Panc1 (cell line): ENCODE results near the gene VWA8. TPM values are rescaled to one million over a fixed set of nuclear protein-coding genes. Genes with fewer than 3 reads are reported as not detected.
A peak's percentile ranks its signal among the peaks of the same experiment; 100 is the strongest.

Source experiments
- ATAC-seq: fragments of 200-7000 bp; cut with Tn5 transposase; 2 replicates; pipeline ENCODE4 v1.9.1; 2020; ENCODE audit warnings: mild to moderate bottlenecking, moderate library complexity
- BruUV-seq: library from RNA; stranded (reverse); fragments of 400-500 nt; replicated peaks from 2 replicates; lab custom pipeline; 2021; lab: Mats Ljungman, UMichigan
- CTCF ChIA-PET: fragments of 300-600 bp; sonication (Branson Sonifier 250); formaldehyde crosslinking; loops from one replicate; lab custom pipeline; 2022; ENCODE audit warnings: antibody characterized with exemption; lab: Charles Lee
- POLR2A ChIA-PET: fragments of 300-600 bp; sonication (Branson Sonifier 250); formaldehyde crosslinking; loops from one replicate; lab custom pipeline; 2022; ENCODE audit warnings: antibody characterized with exemption; lab: Charles Lee
- DNase-seq: peaks from one replicate; pipeline ENCODE4 v3.0.0-alpha.2; 2010; ENCODE audit warnings: low read depth, low spot score
- H3K27ac ChIP-seq: 2 replicates; pipeline ENCODE4 v1.5.1; 2011; ENCODE audit warnings: mild to moderate bottlenecking, low read length, inconsistent platforms
- H3K27me3 ChIP-seq: fragments of 200-500 bp; sonication (Bioruptor generic); 2 replicates; pipeline ENCODE4 v1.6.0; 2014; ENCODE audit warnings: low read length, inconsistent platforms; ENCODE audit not compliant: control insufficient read depth, insufficient read depth
- H3K36me3 ChIP-seq: fragments of 200-500 bp; sonication (Bioruptor generic); 2 replicates; pipeline ENCODE4 v1.5.1; 2014; ENCODE audit warnings: inconsistent platforms, mild to moderate bottlenecking, low read length, moderate library complexity; ENCODE audit not compliant: control insufficient read depth, insufficient read depth
- H3K4me1 ChIP-seq: 2 replicates; pipeline ENCODE4 v1.5.1; 2011; ENCODE audit warnings: inconsistent platforms, mild to moderate bottlenecking, low read length, moderate library complexity; ENCODE audit not compliant: control insufficient read depth, insufficient read depth
- H3K4me3 ChIP-seq, 2 experiments: 2 replicates each; pipeline ENCODE4 v1.5.1; 2011 to 2012; ENCODE audit warnings: low read depth in 2 of 2, low read length in 2 of 2, mild to moderate bottlenecking in 2 of 2, inconsistent platforms in 1 of 2, moderate library complexity in 1 of 2
- H3K9me3 ChIP-seq: fragments of 200-500 bp; sonication (Bioruptor generic); 2 replicates; pipeline ENCODE4 v1.5.1; 2014; ENCODE audit warnings: low read depth, mild to moderate bottlenecking, inconsistent platforms, low read length, moderate library complexity; ENCODE audit not compliant: control insufficient read depth, insufficient read depth
- POLR2AphosphoS5 ChIP-seq: IDR thresholded peaks from 2 replicates; pipeline ENCODE4 v1.6.1; 2012; ENCODE audit warnings: mild to moderate bottlenecking, low read depth, low read length, moderate library complexity
- SIN3A ChIP-seq: IDR thresholded peaks from 2 replicates; pipeline ENCODE4 v1.6.1; 2012; ENCODE audit warnings: low read depth, mild to moderate bottlenecking, low read length, moderate library complexity, borderline replicate concordance; ENCODE audit not compliant: insufficient read depth
- TCF7L2 ChIP-seq: IDR thresholded peaks from 2 replicates; pipeline ENCODE4 v1.6.1; 2011; ENCODE audit warnings: mild to moderate bottlenecking, low read depth, low read length, inconsistent platforms
- in situ Hi-C: cut with HindIII; loops from 2 replicates; pipeline ENCODE4 v1.10.0; 2016; ENCODE audit warnings: low sequenced_read_pairs, low pct_unique_long_range_greater_than_20kb
- intact Hi-C: fragments of 100-400 bp; cut with micrococcal nuclease; formaldehyde crosslinking; loops from one replicate; pipeline ENCODE4 v1.10.0; 2022; ENCODE audit not compliant: unreplicated experiment
- total RNA-seq: library from RNA; stranded (reverse); gene quantifications from one replicate; pipeline ENCODE4 v1.2.1, GENCODE V29; 2021; ENCODE audit not compliant: unreplicated experiment
- TF ChIP-seq, protein P1 (sequence below), 2 experiments: IDR thresholded peaks; 2 replicates each; pipeline ENCODE4 v1.6.1; 2011 to 2012; ENCODE audit warnings: low read depth in 2 of 2, control low read depth in 1 of 2, low read length in 1 of 2, mild to moderate bottlenecking in 1 of 2, moderate library complexity in 1 of 2; ENCODE audit not compliant: insufficient read depth in 1 of 2
- TF ChIP-seq, protein P2 (sequence below): fragments of 450-650 bp; IDR thresholded peaks from 2 replicates; pipeline ENCODE4 v1.5.1; 2017; ENCODE audit warnings: mild to moderate bottlenecking

VWA8 gene
- total RNA-seq, 1 experiment from 2014 or later = 11.2 TPM

DNA sequence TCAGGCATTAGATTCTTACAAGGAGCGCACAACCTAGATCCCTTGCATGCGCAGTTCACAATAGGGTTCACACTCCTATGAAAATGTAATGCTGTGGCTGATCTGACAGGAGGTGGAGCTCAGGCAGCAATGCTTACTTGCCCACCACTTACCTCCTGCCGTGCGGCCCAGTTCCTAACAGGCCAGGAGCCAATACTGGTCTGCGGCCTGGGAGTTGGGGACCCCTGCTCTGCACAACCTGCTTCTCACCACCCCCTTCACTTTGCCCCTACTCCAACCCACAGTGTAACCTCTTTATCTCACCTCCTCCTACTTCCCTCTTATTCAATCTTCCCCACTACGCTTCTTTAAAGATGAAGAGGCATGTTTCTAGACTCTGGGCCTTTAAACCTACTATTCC lies 263.3 kb downstream of the VWA8 start:
- BruUV-seq = no TSS peak
- ATAC-seq = no peak
- intact Hi-C loops = loop anchor here (10.0 kb wide), 1 partner anchor 417 kb away; no protein-coding TSS in a partner anchor
- in situ Hi-C loops = no loop called here
- ChIA-PET CTCF (no interaction called here), POLR2A (no interaction called here)
- H3K27me3 ChIP-seq = no peaks in the 10 kb centered on the region
- H3K27ac ChIP-seq = no peak overlapping the region
- no peaks in the 10 kb centered on the region for H3K36me3 ChIP-seq
- H3K4me1 ChIP-seq = peaks cover 9% of the 10 kb centered on the region; the same call in 1 of the 2 replicates
- DNase-seq = no peak
- no peaks in the 10 kb centered on the region for H3K9me3 ChIP-seq
- H3K4me3 ChIP-seq = no peak overlapping the region
- TF ChIP-seq SIN3A (no peak), TCF7L2 (no peak), POLR2AphosphoS5 (no peak)
- TF ChIP-seq, protein P1, sequence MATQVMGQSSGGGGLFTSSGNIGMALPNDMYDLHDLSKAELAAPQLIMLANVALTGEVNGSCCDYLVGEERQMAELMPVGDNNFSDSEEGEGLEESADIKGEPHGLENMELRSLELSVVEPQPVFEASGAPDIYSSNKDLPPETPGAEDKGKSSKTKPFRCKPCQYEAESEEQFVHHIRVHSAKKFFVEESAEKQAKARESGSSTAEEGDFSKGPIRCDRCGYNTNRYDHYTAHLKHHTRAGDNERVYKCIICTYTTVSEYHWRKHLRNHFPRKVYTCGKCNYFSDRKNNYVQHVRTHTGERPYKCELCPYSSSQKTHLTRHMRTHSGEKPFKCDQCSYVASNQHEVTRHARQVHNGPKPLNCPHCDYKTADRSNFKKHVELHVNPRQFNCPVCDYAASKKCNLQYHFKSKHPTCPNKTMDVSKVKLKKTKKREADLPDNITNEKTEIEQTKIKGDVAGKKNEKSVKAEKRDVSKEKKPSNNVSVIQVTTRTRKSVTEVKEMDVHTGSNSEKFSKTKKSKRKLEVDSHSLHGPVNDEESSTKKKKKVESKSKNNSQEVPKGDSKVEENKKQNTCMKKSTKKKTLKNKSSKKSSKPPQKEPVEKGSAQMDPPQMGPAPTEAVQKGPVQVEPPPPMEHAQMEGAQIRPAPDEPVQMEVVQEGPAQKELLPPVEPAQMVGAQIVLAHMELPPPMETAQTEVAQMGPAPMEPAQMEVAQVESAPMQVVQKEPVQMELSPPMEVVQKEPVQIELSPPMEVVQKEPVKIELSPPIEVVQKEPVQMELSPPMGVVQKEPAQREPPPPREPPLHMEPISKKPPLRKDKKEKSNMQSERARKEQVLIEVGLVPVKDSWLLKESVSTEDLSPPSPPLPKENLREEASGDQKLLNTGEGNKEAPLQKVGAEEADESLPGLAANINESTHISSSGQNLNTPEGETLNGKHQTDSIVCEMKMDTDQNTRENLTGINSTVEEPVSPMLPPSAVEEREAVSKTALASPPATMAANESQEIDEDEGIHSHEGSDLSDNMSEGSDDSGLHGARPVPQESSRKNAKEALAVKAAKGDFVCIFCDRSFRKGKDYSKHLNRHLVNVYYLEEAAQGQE (IDR thresholded peaks at IDR 0.05; ENCODE audit: insufficient read depth in 1 of 2, low read depth in 2 of 2, low read length in 1 of 2) = no peak
- TF ChIP-seq, protein P2, sequence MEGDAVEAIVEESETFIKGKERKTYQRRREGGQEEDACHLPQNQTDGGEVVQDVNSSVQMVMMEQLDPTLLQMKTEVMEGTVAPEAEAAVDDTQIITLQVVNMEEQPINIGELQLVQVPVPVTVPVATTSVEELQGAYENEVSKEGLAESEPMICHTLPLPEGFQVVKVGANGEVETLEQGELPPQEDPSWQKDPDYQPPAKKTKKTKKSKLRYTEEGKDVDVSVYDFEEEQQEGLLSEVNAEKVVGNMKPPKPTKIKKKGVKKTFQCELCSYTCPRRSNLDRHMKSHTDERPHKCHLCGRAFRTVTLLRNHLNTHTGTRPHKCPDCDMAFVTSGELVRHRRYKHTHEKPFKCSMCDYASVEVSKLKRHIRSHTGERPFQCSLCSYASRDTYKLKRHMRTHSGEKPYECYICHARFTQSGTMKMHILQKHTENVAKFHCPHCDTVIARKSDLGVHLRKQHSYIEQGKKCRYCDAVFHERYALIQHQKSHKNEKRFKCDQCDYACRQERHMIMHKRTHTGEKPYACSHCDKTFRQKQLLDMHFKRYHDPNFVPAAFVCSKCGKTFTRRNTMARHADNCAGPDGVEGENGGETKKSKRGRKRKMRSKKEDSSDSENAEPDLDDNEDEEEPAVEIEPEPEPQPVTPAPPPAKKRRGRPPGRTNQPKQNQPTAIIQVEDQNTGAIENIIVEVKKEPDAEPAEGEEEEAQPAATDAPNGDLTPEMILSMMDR = no peak

DNA sequence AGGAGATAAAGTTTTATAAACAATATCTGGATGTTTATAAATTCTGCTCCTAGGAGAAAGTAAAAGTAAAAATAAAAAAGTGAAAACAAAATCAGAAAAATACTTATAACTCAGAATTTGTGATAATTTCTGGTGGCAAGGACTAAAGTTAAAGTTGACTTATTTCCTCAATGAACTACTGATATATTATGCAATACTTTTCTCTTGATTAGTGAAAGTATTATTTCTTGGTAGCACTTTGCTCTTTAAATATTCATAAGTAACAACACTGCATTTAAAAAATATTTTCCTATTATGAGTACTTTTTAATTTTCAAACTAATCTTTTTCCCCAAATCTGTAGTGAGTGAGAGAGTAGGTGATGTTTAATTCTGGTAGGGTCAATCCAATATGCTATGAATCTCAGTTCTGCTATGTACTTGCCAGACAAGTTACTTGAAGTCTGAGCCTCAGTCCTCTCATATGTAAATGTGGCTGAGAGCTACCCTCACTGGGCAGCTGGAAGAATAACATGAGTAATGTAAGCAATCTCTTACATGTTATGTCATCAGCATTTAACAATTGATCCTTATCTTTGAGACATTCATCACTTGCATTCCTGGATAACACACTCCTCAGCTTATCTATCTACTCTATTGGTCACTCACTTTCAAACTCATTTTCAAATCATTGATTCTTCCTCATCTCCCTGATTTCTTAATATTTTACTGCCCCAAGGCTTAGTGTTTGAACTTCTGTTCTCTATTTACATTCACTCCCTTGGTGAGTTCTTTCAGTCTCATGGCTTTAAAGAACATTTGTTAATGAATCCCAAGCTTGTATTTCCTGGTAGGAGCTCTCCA lies 264.5 kb downstream of the VWA8 start:
- H3K4me3 ChIP-seq = no peak overlapping the region
- no peak for ATAC-seq
- TF ChIP-seq TCF7L2 = no peak
- TF ChIP-seq, protein P1 (IDR thresholded peaks at IDR 0.05; ENCODE audit: insufficient read depth in 1 of 2, low read depth in 2 of 2, low read length in 1 of 2) = no peak
- TF ChIP-seq SIN3A = no peak
- no peak for TF ChIP-seq POLR2AphosphoS5
- TF ChIP-seq, protein P2 = no peak
- no TSS peak for BruUV-seq
- H3K27ac ChIP-seq = no peak overlapping the region; the same call in 1 of the 2 replicates
- intact Hi-C loops = loop anchor here (10.0 kb wide), 1 partner anchor 418 kb away; no protein-coding TSS in a partner anchor
- DNase-seq = peak; percentile 54
- H3K36me3 ChIP-seq = no peaks in the 10 kb centered on the region
- in situ Hi-C loops = no loop called here
- ChIA-PET CTCF (no interaction called here), POLR2A (no interaction called here)
- no peaks in the 10 kb centered on the region for H3K27me3 ChIP-seq
- H3K4me1 ChIP-seq = peaks cover 9% of the 10 kb centered on the region; the same call in 1 of the 2 replicates
- no peaks in the 10 kb centered on the region for H3K9me3 ChIP-seq
